ENCODE data around the gene ORC3. TPM values are rescaled to one million over a fixed set of nuclear protein-coding genes. Genes with fewer than 3 reads are reported as not detected.

The ORC3 gene
- total RNA-seq, 6 donors from 2014 or later: 10.3 to 27.2 (median 17.2) TPM

DNA sequence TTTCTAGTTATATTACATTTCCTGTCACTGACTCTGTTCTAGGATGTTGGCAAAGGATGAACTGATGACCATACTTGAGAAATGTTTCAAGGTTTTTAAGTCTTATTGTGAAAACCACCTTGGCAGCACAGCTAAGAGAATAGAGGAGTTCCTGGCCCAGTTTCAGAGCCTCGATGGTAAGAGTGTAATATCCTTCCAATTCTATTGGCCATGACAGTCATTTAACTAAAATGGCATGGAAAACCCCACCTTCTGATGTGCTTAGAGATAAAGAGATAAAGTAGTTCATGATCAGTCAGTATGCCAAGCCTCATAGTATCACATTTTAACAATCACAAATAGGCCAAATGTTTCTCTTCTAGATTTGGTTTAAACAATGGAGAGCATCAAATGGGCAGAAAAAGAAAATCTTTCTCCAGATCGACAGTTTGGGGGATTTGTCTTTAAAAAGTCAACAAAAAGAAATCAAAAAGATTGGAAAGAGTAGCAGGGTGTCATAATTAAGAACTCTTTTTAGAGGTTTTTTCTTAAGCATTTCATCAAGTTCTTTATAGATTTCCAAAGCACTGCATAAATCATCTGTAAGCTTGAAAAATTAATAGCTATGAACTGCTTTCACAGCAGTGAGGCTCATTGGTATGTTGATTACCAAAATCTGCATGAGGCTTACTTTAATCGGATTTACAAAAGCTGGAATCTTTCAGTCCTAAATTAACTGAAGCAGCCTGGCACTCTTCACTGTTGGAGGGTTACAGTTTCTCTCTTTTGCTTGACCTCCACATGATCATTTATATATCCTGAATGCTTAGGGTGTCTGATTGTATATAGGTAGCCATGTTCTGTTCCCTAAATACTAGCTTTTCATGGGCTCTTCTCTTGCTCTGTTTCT, 63.4 kb downstream of the ORC3 start:
- TF ChIP-seq POLR2A (IDR thresholded peaks at IDR 0.05) (no peak), EP300 (IDR thresholded peaks at IDR 0.05) (no peak), POLR2AphosphoS5 (IDR thresholded peaks at IDR 0.05) (no peak)
- TF ChIP-seq, protein P1, sequence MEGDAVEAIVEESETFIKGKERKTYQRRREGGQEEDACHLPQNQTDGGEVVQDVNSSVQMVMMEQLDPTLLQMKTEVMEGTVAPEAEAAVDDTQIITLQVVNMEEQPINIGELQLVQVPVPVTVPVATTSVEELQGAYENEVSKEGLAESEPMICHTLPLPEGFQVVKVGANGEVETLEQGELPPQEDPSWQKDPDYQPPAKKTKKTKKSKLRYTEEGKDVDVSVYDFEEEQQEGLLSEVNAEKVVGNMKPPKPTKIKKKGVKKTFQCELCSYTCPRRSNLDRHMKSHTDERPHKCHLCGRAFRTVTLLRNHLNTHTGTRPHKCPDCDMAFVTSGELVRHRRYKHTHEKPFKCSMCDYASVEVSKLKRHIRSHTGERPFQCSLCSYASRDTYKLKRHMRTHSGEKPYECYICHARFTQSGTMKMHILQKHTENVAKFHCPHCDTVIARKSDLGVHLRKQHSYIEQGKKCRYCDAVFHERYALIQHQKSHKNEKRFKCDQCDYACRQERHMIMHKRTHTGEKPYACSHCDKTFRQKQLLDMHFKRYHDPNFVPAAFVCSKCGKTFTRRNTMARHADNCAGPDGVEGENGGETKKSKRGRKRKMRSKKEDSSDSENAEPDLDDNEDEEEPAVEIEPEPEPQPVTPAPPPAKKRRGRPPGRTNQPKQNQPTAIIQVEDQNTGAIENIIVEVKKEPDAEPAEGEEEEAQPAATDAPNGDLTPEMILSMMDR (IDR thresholded peaks at IDR 0.05): no peak
- ATAC-seq (ENCODE audit: low FRiP score in 2 of 2) (no peak), DNase-seq (no peak)
- no peaks in the 10 kb centered on the region for H3K9me3 ChIP-seq
- no peaks in the 10 kb centered on the region for H3K4me1 ChIP-seq
- peaks cover 0 to 23% (median 3%) of the 10 kb centered on the region in 4 donors for H3K36me3 ChIP-seq
- 69 to 70% methylated on average over 3 of the region's 3 CpGs for WGBS, 2 donors
- no peak overlapping the region for H3K4me3 ChIP-seq
- H3K27me3 ChIP-seq: no peaks in the 10 kb centered on the region
- no peak overlapping the region for H3K27ac ChIP-seq

GRCh38 chr6:87654122-87654521, 64.2 kb downstream of the ORC3 start:
- H3K9me3 ChIP-seq: no peaks in the 10 kb centered on the region
- ATAC-seq (ENCODE audit: low FRiP score in 2 of 2) (no peak), DNase-seq (no peak)
- no peaks in the 10 kb centered on the region for H3K27me3 ChIP-seq
- peaks cover 0 to 23% (median 3%) of the 10 kb centered on the region in 4 donors for H3K36me3 ChIP-seq
- no peak overlapping the region for H3K4me3 ChIP-seq
- TF ChIP-seq, protein P1 (IDR thresholded peaks at IDR 0.05): no peak
- no peak for TF ChIP-seq EP300 (IDR thresholded peaks at IDR 0.05)
- no peak for TF ChIP-seq POLR2AphosphoS5 (IDR thresholded peaks at IDR 0.05)
- no peak for TF ChIP-seq POLR2A (IDR thresholded peaks at IDR 0.05)
- no peak overlapping the region for H3K27ac ChIP-seq
- WGBS, 2 donors: 90 to 100% methylated on average over 1 of the region's 1 CpG
- no peaks in the 10 kb centered on the region for H3K4me1 ChIP-seq

GRCh38 chr6:87654875-87655454, 65.0 kb downstream of the ORC3 start:
- no peak for TF ChIP-seq POLR2A (IDR thresholded peaks at IDR 0.05)
- no peak for TF ChIP-seq POLR2AphosphoS5 (IDR thresholded peaks at IDR 0.05)
- TF ChIP-seq, protein P1 (IDR thresholded peaks at IDR 0.05): no peak
- TF ChIP-seq EP300 (IDR thresholded peaks at IDR 0.05): no peak
- Histone ChIP-seq H3K9me3 (no peaks in the 10 kb centered on the region), H3K4me1 (no peaks in the 10 kb centered on the region), H3K36me3 (peaks cover 0 to 23% (median 3%) of the 10 kb centered on the region in 4 donors), H3K27ac (no peak overlapping the region), H3K4me3 (no peak overlapping the region), H3K27me3 (no peaks in the 10 kb centered on the region)
- DNase-seq (no peak), ATAC-seq (ENCODE audit: low FRiP score in 2 of 2) (no peak)
- 67 to 76% methylated on average over 2 of the region's 2 CpGs for WGBS, 2 donors

DNA sequence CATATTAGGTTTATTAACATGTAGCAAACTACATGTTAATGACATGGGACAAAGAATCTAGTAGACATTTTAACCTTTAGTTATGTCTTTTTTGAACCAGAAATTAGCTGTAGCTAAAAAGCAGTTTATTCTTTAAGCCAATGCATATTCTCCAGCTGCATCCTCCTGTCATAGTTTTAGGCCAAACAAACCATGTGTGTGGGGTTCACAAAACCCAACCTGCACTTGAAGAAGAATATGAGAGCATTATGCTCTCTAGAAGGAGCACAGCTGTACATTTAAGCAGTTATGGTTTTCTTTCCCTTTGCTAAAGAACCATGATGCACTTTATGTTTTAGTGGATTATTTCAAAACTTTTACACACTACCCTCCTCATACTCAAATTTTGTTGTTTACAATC, 65.9 kb downstream of the ORC3 start:
- no peak for DNase-seq
- no peaks in the 10 kb centered on the region for H3K4me1 ChIP-seq
- no peaks in the 10 kb centered on the region for H3K9me3 ChIP-seq
- TF ChIP-seq POLR2A (IDR thresholded peaks at IDR 0.05) (no peak), POLR2AphosphoS5 (IDR thresholded peaks at IDR 0.05) (no peak), EP300 (IDR thresholded peaks at IDR 0.05) (no peak)
- TF ChIP-seq, protein P1 (IDR thresholded peaks at IDR 0.05): no peak
- H3K27ac ChIP-seq: no peak overlapping the region
- H3K36me3 ChIP-seq: peaks cover 0 to 23% (median 3%) of the 10 kb centered on the region in 4 donors
- no peak overlapping the region for H3K4me3 ChIP-seq
- no peaks in the 10 kb centered on the region for H3K27me3 ChIP-seq
- no peak for ATAC-seq (ENCODE audit: low FRiP score in 2 of 2)

All from upper lobe of left lung (tissue), 6 donors.